GM12892 (cell line): ENCODE measurements around the gene DMTF1.

ENCODE experiments used
- POLR2A ChIP-seq: IDR thresholded peaks from 2 replicates; pipeline ENCODE4 v1.6.1; 2011; ENCODE audit warnings: low read depth, low read length, control low read depth
- POLR2AphosphoS5 ChIP-seq: IDR thresholded peaks from 2 replicates; pipeline ENCODE4 v1.6.1; 2011; ENCODE audit warnings: low read depth, low read length, control low read depth
- TAF1 ChIP-seq: IDR thresholded peaks from 2 replicates; pipeline ENCODE4 v1.6.1; 2011; ENCODE audit warnings: low read depth, mild to moderate bottlenecking, control low read depth, low read length, borderline replicate concordance

DNA sequence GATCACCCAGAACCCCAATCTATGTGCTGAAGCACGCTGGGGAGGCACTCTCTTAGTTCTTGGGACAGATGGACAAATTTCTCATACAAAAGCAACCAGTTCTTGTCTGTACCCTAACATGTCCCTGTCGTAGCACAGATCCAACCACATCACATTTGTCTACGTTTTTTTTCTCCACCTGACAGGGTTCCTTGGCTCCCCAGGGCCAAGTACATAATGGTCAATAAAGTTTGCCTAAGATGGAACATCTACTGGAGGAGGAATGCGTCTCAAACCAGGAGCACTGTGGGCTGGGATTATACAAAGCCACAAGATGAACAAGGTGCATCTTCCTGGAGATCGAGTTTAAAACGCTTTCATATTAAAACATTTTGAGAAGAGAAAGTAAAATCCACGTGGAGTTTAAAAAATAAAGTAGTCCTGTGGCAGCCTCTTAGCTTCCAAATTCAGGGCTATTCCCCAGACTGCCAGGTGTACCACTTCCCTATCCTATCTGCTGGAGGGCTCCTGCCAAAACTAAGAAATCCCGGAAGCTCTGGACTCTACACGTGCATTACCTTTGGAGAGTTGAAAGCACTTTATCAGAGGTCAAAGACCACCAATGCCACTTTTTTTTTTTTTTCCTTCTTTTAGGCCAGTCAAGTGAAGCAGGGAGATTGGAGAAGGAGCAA, 65.9 kb downstream of the DMTF1 start:
- TF ChIP-seq POLR2A: no peak
- peak; percentile 68; the same call in 1 of the 2 replicates for TF ChIP-seq POLR2AphosphoS5
- no peak for TF ChIP-seq TAF1
